HG03196 (cell line): ENCODE data around the gene C10orf143.
A peak's percentile ranks its signal among the peaks of the same experiment; 100 is the strongest.
"Not testable (repeated sequence)": the region's sequence is repeated elsewhere in the genome, so short reads cannot be mapped to it uniquely, and the experiment has no call there.

Source experiments
- ATAC-seq: cut with Tn5 transposase; IDR thresholded peaks from one replicate; pipeline ENCODE4 v1.9.1; 2021; ENCODE audit not compliant: unreplicated experiment

C10orf143 gene

GRCh38 chr10:130112821-130113220 lies 2.2 kb upstream of the C10orf143 start:
- ATAC-seq: no peak

DNA sequence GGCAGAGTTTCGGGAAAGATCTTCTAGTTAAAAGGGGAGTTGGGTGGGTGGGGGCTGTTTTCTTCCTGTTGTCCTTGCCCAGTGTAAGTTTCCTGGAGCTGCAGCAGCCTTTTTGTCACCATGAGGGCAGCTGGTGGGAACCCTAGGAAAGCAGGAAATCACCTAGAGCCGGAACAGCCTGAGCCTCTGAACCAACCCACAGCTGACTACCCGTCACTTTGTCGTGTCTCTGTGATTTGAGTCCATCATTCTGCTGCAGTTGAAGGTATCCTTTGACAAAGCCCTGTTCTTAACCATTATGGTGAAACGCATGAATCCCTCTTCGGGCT lies 1.2 kb upstream of the C10orf143 start:
- ATAC-seq: no peak

DNA sequence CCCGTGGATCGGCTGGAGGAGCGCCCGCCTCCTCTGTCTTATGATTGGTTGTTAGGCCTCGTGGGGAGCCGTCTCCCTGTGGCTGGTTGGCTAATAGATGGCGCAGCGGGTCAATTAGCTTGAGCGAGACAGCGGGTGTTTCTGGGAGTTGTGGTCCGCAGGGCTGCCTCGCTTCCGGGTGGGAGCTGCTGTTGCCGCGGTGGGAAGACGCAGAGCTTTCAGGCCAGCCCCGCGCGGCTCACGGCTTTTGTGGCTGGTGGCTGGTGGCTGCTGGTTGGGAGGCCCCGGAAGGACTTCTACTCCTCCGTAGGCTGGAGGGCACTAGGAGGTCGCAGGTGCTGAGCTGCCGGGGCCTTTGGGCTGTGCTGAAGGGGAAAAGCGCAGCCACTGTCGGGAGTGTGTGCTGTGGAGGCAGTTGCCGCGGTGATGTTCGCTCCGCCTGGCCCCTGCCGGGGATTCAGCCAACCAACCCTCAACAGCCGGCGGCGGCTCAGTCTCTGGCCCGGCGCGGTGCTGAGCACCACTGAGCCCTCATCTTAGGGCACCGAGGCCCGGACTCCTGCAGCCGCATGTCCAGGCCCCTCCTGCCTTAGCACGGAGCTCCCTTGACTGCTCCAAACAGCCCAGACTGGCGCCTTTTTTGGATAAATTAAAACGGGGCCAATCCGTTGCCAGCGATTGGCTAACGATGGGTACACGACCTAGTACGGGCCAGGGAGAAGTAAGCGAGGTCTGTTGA lies 652 bp upstream of the C10orf143 start:
- peak; percentile 89 for ATAC-seq

GRCh38 chr10:130109796-130110245 lies 809 bp downstream of the C10orf143 start:
- peak; percentile 0 for ATAC-seq

DNA sequence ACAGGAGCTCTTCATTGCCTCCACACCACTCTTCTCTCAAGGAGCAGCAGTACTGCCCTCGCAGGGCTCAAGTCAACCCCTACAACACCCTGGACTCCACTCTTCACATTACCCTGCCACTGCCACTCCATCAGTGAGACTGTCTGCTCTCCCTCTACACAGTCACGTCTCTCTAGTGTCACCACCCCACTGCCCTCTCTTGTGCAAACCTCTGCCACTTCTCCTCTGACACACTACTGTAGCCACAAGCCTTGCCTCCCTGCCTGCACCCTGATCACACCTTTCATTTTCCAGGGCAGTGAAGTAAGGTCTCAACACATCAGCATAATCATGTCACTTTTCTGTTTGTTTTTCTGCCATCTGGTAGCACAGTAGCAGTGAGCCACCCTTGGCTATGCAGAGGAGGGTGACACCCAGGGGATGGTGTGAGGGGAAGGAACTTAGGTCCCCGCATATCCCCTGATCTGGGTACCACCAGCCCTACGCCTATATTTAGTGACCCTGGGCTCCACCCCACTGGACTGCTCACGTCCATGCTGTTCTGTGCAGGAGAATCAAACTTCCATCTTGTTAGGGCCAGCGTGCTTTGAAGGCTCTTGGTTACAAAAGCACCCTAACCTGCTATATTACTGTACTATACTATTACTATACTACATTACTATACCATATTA lies 1.6 kb downstream of the C10orf143 start:
- ATAC-seq: no peak

GRCh38 chr10:130108146-130108545 lies 2.5 kb downstream of the C10orf143 start:
- not testable (repeated sequence) for ATAC-seq

- ATAC-seq: no peak
These were observed 4.9 kb downstream of the C10orf143 start for GRCh38 chr10:130105724-130106123.

DNA sequence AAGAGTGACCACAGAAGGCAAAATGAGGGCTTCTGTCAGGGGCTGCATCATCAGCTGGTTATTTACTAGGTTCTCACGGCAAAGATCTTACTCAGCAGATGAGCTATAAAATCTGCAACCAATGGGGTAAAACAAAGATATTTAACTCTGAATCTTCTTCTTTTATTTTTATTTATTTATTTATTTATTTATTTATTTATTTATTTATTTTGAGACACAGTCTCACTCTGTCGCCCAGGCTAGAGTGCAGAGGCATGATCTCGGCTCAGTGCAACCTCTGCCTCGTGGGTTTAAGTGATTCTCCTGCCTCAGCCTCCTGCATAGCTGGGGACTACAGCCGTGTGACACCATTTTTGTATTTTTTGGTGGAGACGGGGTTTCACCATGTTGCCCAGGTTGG lies 11.3 kb downstream of the C10orf143 start:
- ATAC-seq: no peak

GRCh38 chr10:130090565-130090964 lies 20.1 kb downstream of the C10orf143 start:
- not testable (repeated sequence) for ATAC-seq

DNA sequence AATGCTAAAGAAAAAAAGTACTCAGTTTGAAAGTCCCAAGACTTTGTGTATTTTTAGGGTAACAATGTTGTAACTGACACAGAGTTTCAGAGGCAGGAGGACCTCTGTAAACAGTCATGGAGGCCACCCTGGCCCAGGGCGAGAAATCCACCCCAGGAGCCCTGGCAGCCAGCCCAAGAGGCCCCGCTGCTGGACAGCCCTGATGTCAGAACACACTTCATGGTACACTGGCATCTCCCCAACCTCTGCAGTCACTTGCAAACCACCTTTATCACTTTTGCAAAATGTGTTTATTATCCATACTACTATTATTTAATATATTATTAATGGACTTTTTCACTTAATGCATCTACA lies 30.2 kb downstream of the C10orf143 start:
- no peak for ATAC-seq

- no peak for ATAC-seq
These were observed 30.8 kb downstream of the C10orf143 start for GRCh38 chr10:130079614-130080460.

GRCh38 chr10:130078120-130078519 lies 32.5 kb downstream of the C10orf143 start:
- ATAC-seq: no peak

DNA sequence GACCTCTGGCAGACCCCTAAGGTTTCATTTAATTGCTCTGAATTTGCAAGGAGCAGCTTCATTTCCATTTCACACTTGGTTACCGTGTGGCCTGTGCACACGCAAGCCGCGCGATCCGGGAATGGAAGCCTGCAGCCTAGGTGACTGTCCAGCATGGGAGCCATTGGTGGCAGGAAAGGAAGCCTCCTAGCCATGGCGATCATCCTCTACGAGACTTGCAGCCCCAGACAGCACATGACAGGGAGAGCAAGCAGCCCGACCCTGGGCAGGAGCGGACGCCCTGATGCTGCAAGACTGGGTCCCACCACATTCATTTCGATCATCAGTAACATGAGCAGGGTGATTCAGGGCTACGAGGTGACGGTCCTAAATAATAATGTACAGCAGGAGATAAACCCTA lies 33.9 kb downstream of the C10orf143 start:
- no peak for ATAC-seq

GRCh38 chr10:130074639-130075038 lies 36.0 kb downstream of the C10orf143 start:
- ATAC-seq: no peak

DNA sequence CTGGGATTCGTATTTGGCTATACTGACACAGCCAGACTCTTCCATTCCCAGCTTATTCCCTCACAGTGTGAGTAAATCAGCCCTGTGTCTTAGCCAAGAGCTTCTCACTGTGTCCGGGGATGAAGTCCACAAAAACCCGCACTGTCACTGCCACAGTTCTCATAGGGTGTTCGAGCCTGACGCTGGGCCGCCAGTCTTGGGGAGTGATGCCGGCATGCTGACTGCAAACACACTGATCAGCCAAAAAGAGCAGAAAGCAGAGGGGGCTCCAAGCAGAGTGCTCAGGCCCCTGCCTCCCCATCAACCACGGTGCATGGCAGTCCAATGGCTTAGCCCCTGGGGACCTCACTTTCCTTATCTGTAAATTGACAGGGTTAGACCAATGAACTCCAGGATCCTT lies 36.7 kb downstream of the C10orf143 start:
- ATAC-seq: no peak

DNA sequence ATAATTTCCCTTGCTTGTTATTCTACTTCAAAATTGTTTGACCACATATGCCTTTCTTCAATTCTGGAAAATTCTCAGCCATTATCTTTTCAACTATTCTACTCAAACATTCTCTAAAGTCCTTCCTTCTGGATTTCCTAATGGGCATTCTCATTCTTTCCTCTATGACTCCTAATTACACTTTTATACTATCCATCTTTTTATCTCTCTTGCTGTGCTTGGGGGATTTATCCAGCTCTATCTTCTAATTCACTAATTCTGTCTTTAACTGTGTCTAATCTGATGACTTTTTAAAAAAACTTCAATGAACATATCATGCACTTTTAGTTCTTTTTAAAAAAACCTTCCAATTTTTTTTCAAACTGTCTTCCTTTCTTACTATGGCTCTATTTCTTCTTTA lies 38.4 kb downstream of the C10orf143 start:
- no peak for ATAC-seq

DNA sequence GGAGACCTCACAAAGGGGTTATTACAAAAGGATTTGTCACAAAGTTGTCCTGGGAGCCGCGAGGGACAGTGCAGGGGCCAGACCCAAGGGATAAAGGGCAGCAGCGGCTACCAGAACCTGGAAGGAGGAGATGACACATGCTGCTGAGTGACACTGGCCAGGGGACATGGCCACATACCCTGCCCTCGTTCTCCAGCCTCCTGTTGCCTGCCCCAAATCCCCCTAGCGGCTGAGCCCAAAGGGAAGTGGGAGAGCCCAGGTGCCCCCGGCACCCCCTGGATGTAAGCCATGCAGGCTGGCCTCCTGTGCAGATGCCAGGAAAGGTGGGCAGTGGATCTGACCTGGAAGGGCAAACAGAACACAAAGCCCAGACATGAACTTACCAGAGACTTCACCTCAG lies 42.7 kb downstream of the C10orf143 start:
- ATAC-seq: no peak

DNA sequence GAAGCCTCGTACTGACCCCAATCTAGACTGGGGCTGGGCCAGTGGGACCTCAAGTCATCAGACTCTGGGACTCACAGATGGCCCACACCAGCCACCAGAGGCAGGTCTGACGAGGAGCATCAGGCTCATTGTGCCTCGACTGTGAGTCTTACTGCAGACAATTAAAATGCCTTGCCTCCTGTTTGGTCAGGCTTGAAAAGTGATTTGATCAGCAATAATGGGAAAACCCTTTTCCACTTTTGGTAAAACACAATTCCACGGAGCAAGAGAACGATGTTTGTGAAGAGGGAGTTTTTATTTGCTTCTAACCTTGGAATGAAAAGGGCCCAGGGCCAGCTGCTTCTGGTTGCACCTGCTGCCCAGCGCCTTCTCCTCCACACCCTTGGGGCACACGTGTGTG lies 43.9 kb downstream of the C10orf143 start:
- no peak for ATAC-seq

- ATAC-seq: no peak
These were observed 45.4 kb downstream of the C10orf143 start for GRCh38 chr10:130065251-130065650.

- no peak for ATAC-seq
These were observed 45.8 kb downstream of the C10orf143 start for GRCh38 chr10:130064783-130065182.

DNA sequence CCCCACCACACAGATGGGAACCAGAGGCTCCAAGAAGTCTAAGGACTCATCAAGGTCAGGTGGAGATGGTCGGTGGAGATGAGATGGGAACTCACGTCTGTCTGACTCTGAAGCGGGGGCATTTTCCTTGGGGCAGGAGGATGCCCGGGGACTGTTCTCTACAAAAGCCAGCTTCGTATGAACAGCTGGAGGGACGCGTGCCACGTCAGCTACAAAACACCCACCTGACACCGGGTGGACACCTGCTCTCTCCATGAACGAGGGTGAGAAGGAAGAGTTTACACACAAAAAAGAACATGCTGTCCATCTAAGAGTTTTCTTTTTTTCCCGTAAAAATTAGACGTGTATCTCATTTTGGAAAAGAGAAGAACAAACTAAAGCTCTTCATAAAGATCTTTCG lies 47.7 kb downstream of the C10orf143 start:
- no peak for ATAC-seq

GRCh38 chr10:130062201-130062600 lies 48.4 kb downstream of the C10orf143 start:
- no peak for ATAC-seq
